ENCODE data around the gene PDCD1. TPM values are rescaled to one million over a fixed set of nuclear protein-coding genes. Genes with fewer than 3 reads are reported as not detected.

Gene PDCD1
- total and polyA plus RNA-seq, 2 of the 8 experiments (the other 6 are each of a cell fraction or from before 2014, with no cell fraction given) = 0.48 to 1.1 TPM

DNA sequence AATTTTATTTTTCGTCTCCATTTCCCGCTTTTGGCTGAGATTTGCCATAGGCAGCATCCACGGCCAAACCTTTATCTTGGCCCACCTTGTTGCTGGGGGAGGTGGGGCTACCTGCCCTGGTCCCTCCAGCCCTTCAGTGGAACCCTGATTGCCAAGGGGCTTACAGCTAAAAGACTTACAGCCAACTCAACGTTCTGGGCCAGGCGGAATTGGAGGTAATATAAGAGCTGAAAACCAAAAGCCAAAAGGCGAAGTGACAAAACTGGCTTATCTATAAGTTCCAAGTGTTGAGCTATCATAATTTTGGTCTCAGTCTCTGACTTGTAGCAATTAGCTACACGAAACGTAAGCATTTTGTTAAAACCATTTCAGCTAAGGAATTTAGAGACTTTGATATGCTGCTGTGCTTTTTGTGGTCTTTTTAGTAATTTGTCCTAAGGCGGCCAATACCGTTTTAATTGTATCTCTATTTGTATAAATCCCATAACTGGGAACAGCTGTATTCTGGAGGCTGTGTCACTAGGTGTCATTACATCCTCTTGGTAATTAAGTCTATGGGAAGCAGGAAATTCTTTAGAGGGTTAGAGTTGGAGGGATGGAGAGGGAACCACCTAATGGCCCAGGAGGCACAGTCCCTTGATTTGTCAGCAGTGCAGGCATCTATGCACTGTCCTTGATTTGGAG, 24.0 kb downstream of the PDCD1 start:
- Histone ChIP-seq H3K23me2 (ENCODE audit: low read depth, low read length) (no peaks in the 10 kb centered on the region), H3K14ac (ENCODE audit: insufficient read length) (no peak overlapping the region), H3K79me1 (ENCODE audit: low read depth, low read length) (no peaks in the 10 kb centered on the region), H3K56ac (replicated peaks; ENCODE audit: insufficient read length, low read depth, low read length) (no peak overlapping the region), H4K8ac (ENCODE audit: extremely low read depth, insufficient read depth, low read length) (no peak overlapping the region), H4K91ac (replicated peaks; ENCODE audit: insufficient read length, low read length) (no peak overlapping the region), H3K9me3 (ENCODE audit: insufficient read depth in 2 of 2, low read depth in 1 of 2, low read length in 1 of 2) (no peaks in the 10 kb centered on the region), H3K4me3 (ENCODE audit: extremely low read depth in 1 of 4, insufficient read depth in 2 of 4, low read depth in 3 of 4, low read length in 4 of 4) (no peak overlapping the region), H2AFZ (ENCODE audit: low read length) (no peak overlapping the region), H3K18ac (ENCODE audit: extremely low read depth, low read length) (no peak overlapping the region), H4K20me1 (replicated peaks in 1 of 2; ENCODE audit: control insufficient read depth in 1 of 2, insufficient read depth in 2 of 2, low read length in 2 of 2) (no peaks in the 10 kb centered on the region), H3K4me2 (ENCODE audit: insufficient read depth in 1 of 2, low read depth in 2 of 2, low read length in 2 of 2) (no peak overlapping the region), H2AK5ac (ENCODE audit: low read depth, low read length) (no peak overlapping the region), H2BK20ac (ENCODE audit: low read length) (no peak overlapping the region), H3K23ac (ENCODE audit: insufficient read length) (no peak overlapping the region), H2BK120ac (replicated peaks; ENCODE audit: low read depth, low read length) (no peak overlapping the region), H3K27ac (ENCODE audit: low read depth, low read length) (no peak overlapping the region), H3K27me3 (replicated peaks in 1 of 4; ENCODE audit: control insufficient read depth in 3 of 4, extremely low read depth in 1 of 4, insufficient read depth in 3 of 4, low read length in 3 of 4) (no peaks in the 10 kb centered on the region), H4K5ac (ENCODE audit: insufficient read length, low read depth, low read length) (no peak overlapping the region), H3K79me2 (ENCODE audit: control insufficient read depth in 1 of 2, insufficient read depth in 2 of 2, low read length in 2 of 2) (no peaks in the 10 kb centered on the region), H3K4ac (replicated peaks; ENCODE audit: insufficient read length, low read depth, low read length) (no peak overlapping the region), H2BK12ac (ENCODE audit: low read depth, low read length) (no peak overlapping the region), H3K36me3 (ENCODE audit: control insufficient read depth in 2 of 4, insufficient read depth in 4 of 4, low read length in 3 of 4) (no peaks in the 10 kb centered on the region), H2BK15ac (ENCODE audit: low read length) (no peak overlapping the region), H3K9ac (replicated peaks in 1 of 4; ENCODE audit: extremely low read depth in 1 of 4, low read depth in 3 of 4, low read length in 3 of 4) (no peak overlapping the region), H2BK5ac (ENCODE audit: low read depth, low read length) (no peak overlapping the region), H3K4me1 (replicated peaks in 1 of 4; ENCODE audit: control insufficient read depth in 3 of 4, insufficient read depth in 4 of 4, low read length in 3 of 4) (no peaks in the 10 kb centered on the region)
- ChIA-PET CTCF (ENCODE audit: partially characterized antibody) (interaction anchor here (0.6 to 2.4 kb wide), 3 partner anchors 9 to 22 kb away, joined by 3 to 9 read pairs (median 6); no protein-coding TSS in a partner anchor), POLR2A (ENCODE audit: partially characterized antibody) (no interaction called here)
- no peak for FAIRE-seq
- no peak for DNase-seq (ENCODE audit: low read depth in 1 of 2, low spot score in 2 of 2)
- 91% methylated on average over 10 of the region's 10 CpGs; no CpG with 5 or more reads in 1 of the 2 experiments for WGBS, 2 experiments (ENCODE audit: extremely low coverage in 1 of 2, insufficient coverage in 1 of 2, insufficient read length in 1 of 2, insufficient replicate concordance in 2 of 2, low coverage in 1 of 2, low lambda C conversion rate in 2 of 2, missing lambda C conversion rate in 1 of 2)
- no peak for TF ChIP-seq SRF (IDR thresholded peaks at IDR 0.05; ENCODE audit: low read depth, low read length)
- TF ChIP-seq JUND (IDR thresholded peaks at IDR 0.05; ENCODE audit: low read length) = no peak
- TF ChIP-seq RBBP5 (IDR thresholded peaks at IDR 0.05; ENCODE audit: borderline replicate concordance, low read depth, low read length) = no peak
- no peak for TF ChIP-seq MAFK (IDR thresholded peaks at IDR 0.05; ENCODE audit: low read depth, low read length)
- no peak for TF ChIP-seq SP2 (IDR thresholded peaks at IDR 0.05; ENCODE audit: low read length)
- TF ChIP-seq TCF12 (IDR thresholded peaks at IDR 0.05; ENCODE audit: low read depth, low read length) = no peak
- TF ChIP-seq ASH2L (IDR thresholded peaks at IDR 0.05; ENCODE audit: low read length) = no peak
- no peak for TF ChIP-seq GTF2F1 (IDR thresholded peaks at IDR 0.05; ENCODE audit: borderline replicate concordance, low read depth, low read length)
- TF ChIP-seq BACH1 (IDR thresholded peaks at IDR 0.05; ENCODE audit: low read length) = no peak
- no peak for TF ChIP-seq SIN3A (conservative IDR thresholded peaks at IDR 0.05 in 1 of 2, IDR thresholded peaks at IDR 0.05 in 1 of 2; ENCODE audit: low read depth in 1 of 2, low read length in 2 of 2)
- TF ChIP-seq NANOG (IDR thresholded peaks at IDR 0.05; ENCODE audit: insufficient read depth, low read depth, low read length, poor library complexity, severe bottlenecking) = no peak
- TF ChIP-seq, protein P1, sequence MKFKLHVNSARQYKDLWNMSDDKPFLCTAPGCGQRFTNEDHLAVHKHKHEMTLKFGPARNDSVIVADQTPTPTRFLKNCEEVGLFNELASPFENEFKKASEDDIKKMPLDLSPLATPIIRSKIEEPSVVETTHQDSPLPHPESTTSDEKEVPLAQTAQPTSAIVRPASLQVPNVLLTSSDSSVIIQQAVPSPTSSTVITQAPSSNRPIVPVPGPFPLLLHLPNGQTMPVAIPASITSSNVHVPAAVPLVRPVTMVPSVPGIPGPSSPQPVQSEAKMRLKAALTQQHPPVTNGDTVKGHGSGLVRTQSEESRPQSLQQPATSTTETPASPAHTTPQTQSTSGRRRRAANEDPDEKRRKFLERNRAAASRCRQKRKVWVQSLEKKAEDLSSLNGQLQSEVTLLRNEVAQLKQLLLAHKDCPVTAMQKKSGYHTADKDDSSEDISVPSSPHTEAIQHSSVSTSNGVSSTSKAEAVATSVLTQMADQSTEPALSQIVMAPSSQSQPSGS (IDR thresholded peaks at IDR 0.05; ENCODE audit: low read length) = no peak

Data from H1 (cell line).